ENCODE measurements around the gene HIC1.

The HIC1 gene

GRCh38 chr17:2082003-2082781 lies 27.3 kb downstream of the HIC1 start:
- peak; percentile 53 for DNase-seq

GRCh38 chr17:2083613-2084035 lies 28.7 kb downstream of the HIC1 start:
- DNase-seq, result no peak

GRCh38 chr17:2084036-2084765 lies 29.3 kb downstream of the HIC1 start:
- no peak for DNase-seq

GRCh38 chr17:2084766-2085647 lies 30.1 kb downstream of the HIC1 start:
- DNase-seq, result peak; percentile 91

- peak; percentile 73 for DNase-seq
Measured at GRCh38 chr17:2085648-2085949, 30.7 kb downstream of the HIC1 start.

- no peak for DNase-seq
Measured at GRCh38 chr17:2086306-2086705, 31.4 kb downstream of the HIC1 start.

GRCh38 chr17:2087597-2088211 lies 32.8 kb downstream of the HIC1 start:
- DNase-seq, result peak; percentile 54

- DNase-seq, result peak; percentile 83
Measured at GRCh38 chr17:2089021-2089422, 34.1 kb downstream of the HIC1 start.

GRCh38 chr17:2090210-2090641 lies 35.3 kb downstream of the HIC1 start:
- no peak for DNase-seq

- DNase-seq, result peak; percentile 98
Measured at GRCh38 chr17:2090804-2091534, 36.1 kb downstream of the HIC1 start.

GRCh38 chr17:2092253-2092652 lies 37.4 kb downstream of the HIC1 start:
- DNase-seq, result no peak

- no peak for DNase-seq
Measured at GRCh38 chr17:2093349-2093748, 38.4 kb downstream of the HIC1 start.

GRCh38 chr17:2094891-2095535 lies 40.1 kb downstream of the HIC1 start:
- peak; percentile 81 for DNase-seq

GRCh38 chr17:2095536-2095910 lies 40.6 kb downstream of the HIC1 start:
- no peak for DNase-seq

GRCh38 chr17:2101448-2102257 lies 46.8 kb downstream of the HIC1 start:
- no peak for DNase-seq

- DNase-seq, result peak; percentile 96
Measured at GRCh38 chr17:2102931-2103809, 48.3 kb downstream of the HIC1 start.

- no peak for DNase-seq
Measured at GRCh38 chr17:2105663-2106062, 50.8 kb downstream of the HIC1 start.

GRCh38 chr17:2106308-2106955 lies 51.5 kb downstream of the HIC1 start:
- peak; percentile 56 for DNase-seq

GRCh38 chr17:2107050-2107449 lies 52.1 kb downstream of the HIC1 start:
- DNase-seq, result no peak

Measured in fibroblast of upper back skin (primary cell).